GOT3 (cell line): Measurements from ENCODE around the gene CREBL2.
"Not testable (repeated sequence)": the region's sequence is repeated elsewhere in the genome, so short reads cannot be mapped to it uniquely, and the experiment has no call there.

ENCODE experiments used
- DNase-seq: peaks from one replicate; lab custom pipeline; 2025; ENCODE audit warnings: mixed read lengths; lab: John Stamatoyannopoulos, UW

CREBL2 gene

GRCh38 chr12:12598864-12599263 lies 12.8 kb upstream of the CREBL2 start:
- no peak for DNase-seq

- DNase-seq = no peak
Measured at GRCh38 chr12:12599750-12600643, 11.7 kb upstream of the CREBL2 start.

DNA sequence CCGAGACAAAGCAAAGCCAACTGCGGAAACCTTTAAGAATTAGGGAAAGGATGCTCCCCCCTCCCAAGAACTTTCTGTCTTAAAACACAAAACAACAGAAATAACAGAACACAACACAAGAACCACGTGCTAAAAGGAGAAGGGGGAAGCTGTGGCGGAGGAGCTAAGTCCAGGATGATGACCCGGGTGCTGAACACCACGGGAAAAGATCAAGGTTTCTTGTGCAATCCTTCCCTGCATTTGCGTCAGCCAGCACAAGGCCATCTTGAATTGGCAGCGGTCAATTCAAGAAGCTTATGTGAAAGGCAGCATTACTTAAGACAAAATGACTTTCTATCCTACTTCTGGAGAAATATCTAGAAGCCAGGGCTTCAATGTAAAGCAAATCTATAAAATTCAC lies 11.0 kb upstream of the CREBL2 start:
- no peak for DNase-seq

DNA sequence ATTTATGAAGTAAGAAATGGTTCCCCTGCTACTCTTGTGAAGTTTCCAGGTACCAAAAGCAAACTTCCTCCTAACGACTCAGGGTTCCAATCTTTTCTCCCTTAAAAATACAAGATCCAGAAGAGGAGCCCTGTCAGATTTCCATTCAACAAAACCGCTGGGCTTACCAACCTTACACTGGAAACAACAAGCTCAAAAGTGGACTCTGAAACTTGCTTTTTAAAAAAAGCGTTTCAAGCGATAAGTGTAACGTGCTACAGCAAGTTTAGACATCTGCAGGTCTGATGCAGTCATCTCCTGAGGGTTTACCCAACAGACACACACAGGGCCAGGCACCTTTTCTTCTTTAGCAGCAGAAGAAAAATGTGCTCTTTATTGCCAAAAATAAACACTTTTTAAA lies 6.9 kb upstream of the CREBL2 start:
- no peak for DNase-seq

GRCh38 chr12:12606781-12607589 lies 4.7 kb upstream of the CREBL2 start:
- no peak for DNase-seq

DNA sequence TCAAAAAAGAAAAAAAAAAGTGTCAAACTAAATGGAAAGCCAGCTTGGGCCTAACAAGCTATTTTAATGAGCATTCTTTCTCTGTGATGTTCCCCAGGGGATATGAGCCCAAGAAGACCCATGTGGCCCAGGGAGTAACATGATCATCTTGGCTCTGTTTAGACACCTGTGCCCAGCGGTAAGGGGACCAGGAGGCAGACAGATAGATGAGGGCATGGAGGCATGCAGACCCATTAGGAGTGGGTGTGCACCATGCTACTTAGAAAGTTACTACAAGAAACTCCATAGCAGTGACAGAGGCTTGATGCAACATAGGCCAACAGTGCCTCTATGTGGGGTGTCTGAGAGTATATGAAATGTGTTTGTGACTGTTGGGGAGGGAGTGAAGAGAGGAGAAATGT lies 3.1 kb upstream of the CREBL2 start:
- DNase-seq = no peak

DNA sequence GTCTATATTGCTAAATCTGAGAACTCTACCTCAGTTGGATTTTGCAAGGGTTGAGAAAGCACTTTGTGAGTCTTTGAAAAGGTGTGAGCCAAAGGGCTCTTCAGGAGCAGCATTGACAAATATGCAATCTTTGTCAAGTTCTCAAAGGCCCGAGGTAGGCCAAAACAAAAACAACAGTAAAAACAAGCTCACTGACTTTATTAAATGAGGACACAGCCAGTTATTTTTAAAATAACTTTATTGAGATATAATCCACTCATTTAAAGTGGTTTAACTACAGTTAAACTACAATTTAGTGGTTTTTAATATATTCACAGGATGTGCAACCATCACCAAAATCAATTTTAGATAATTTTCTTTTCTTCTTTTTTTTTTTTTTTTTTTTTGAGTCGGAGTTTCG lies 2.0 kb upstream of the CREBL2 start:
- DNase-seq = no peak

GRCh38 chr12:12610711-12611110 lies 965 bp upstream of the CREBL2 start:
- DNase-seq = no peak

- DNase-seq = no peak
Measured at GRCh38 chr12:12612358-12612757, 682 bp downstream of the CREBL2 start.

GRCh38 chr12:12613344-12613743 lies 1.7 kb downstream of the CREBL2 start:
- no peak for DNase-seq

DNA sequence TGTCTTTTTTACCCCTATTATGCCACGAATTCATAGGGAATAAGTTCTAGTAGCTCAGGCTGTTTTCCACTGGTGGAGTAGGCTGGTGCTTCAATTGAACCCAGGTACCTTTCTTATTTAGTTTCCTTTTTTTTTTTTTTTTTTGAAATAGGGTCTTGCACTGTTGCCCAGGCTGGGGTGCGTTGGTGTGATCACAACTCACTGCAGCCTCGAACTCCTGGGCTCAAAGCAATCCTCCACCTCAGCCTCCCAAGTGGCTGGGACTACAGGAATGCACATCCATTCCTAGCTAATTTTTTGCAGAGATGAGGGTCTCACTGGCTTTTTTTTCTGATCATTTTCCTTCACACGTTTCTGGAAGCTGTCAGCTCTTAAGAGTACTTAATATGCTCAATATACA lies 2.7 kb downstream of the CREBL2 start:
- no peak for DNase-seq

DNA sequence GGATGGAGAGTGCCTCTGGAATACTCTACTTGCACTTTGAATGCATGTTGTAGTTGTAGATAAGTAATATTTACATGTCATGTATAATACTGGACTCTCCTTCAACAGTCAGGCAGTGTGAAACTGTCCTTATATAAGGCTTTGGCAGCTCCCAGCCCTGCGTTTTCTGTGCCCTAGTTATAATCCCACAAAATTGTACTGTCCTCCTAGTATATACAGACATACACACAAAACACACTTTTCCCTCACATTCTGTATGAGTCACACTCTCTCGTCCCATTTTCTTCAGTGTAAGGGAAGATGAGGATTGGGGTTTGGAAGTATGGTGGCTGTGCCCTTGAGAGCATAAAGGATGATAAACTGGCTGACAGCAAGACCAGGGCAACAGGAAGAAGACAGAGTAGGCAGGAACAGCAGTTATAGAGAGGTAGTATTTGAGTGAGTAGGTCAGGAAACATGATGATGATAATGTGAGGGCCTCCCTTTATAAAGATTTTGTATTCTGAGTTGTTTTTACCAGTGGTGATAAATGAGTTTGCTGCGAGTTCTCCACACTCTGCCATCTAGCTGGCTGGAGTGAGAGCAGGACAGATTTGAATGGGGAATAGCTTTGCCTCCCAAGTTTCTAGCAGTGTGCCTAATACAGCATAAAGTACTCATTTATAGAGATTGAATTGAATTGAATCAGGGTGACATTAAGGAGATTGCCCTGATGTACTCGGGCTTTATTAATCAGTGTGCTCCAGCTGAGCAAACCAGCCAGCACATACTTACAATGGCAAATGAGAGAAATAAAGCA lies 5.0 kb downstream of the CREBL2 start:
- no peak for DNase-seq

- not testable (repeated sequence) for DNase-seq
Measured at GRCh38 chr12:12618064-12618463, 6.4 kb downstream of the CREBL2 start.

GRCh38 chr12:12620730-12621315 lies 9.1 kb downstream of the CREBL2 start:
- no peak for DNase-seq

GRCh38 chr12:12622418-12622817 lies 10.7 kb downstream of the CREBL2 start:
- DNase-seq = no peak

GRCh38 chr12:12624498-12624992 lies 12.9 kb downstream of the CREBL2 start:
- no peak for DNase-seq

DNA sequence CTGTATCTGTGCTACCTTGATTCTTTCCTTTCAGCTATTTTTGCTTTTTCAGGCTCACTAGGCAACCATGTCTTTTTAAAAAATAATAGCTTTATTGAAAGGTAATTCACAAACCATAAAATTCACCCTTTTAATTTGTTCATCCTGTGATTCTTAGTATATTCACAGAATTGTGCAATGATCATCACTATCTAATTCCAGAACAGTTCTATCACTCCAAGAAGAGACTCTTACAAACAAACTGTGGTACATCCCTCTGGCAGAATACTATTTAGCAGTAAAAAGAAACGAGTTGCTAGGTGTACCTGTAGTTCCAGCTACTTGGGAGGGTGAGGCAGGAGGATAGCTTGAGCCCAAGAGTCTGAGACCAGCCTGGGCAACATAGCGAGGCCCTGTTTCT lies 14.8 kb downstream of the CREBL2 start:
- no peak for DNase-seq

GRCh38 chr12:12627308-12627827 lies 15.7 kb downstream of the CREBL2 start:
- DNase-seq = no peak

DNA sequence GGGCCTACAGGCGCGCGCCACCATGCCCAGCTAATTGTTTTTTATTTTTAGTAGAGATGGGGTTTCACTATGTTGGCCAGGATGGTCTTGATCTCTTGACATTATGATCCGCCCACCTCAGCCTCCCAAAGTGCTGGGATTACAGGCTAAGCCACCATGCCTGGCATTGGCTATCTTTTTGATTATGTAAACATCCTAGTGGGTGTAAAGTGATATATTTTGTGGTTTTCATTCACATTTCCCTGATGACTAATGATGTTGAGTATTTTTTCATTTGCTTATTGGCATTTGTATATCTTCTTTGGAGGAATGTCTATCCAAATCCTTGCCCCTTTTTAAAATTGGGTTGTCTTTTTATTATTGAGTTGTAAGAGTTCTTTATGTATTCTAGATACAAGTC lies 16.3 kb downstream of the CREBL2 start:
- DNase-seq = no peak

DNA sequence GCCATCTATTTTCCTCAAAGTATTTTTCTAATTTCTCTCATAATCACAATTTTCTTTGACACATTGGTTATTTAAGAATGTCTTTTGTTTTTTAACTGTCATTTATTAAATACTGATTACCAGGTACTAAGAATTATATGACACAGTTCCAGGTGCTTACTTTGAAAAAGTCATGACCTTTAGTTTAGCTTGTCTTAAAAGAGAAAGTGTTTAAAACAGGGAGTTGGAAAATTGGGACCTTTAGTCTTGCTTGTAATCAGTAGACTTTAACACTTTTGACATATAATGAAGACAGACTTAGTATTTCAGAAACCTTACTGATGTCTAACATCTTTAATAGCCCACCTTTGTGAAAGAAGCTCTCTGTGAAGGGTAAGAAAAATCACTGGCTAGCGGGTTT lies 19.2 kb downstream of the CREBL2 start:
- DNase-seq = no peak

- DNase-seq = no peak
Measured at GRCh38 chr12:12635651-12636050, 24.0 kb downstream of the CREBL2 start.

GRCh38 chr12:12636641-12637040 lies 25.0 kb downstream of the CREBL2 start:
- no peak for DNase-seq
